HepG2 (cell line): Measurements from ENCODE around the gene FOXN3. TPM values are rescaled to one million over a fixed set of nuclear protein-coding genes. Genes with fewer than 3 reads are reported as not detected.
A peak's percentile ranks its signal among the peaks of the same experiment; 100 is the strongest.

Source experiments
- ATAC-seq: fragments of 200-7000 bp; cut with Tn5 transposase; 3 replicates; pipeline ENCODE4 v1.9.1; 2020; ENCODE audit warnings: mild to moderate bottlenecking, moderate library complexity
- BruUV-seq: library from RNA; stranded (reverse); fragments of 400-500 nt; replicated peaks from 2 replicates; lab custom pipeline; 2021; lab: Mats Ljungman, UMichigan
- CTCF ChIA-PET: fragments of 300-600 bp; formaldehyde crosslinking; extraction: SDS; loops from one replicate; lab custom pipeline; 2021; ENCODE audit warnings: low total read pairs, inconsistent platforms, low intra/inter-chr PET ratio; lab: Yijun Ruan, JAX
- POLR2A ChIA-PET: fragments of 350-600 bp; sonication (Branson Sonifier 250); formaldehyde crosslinking; loops from one replicate; lab custom pipeline; 2020; ENCODE audit warnings: antibody characterized with exemption, inconsistent platforms; lab: Yijun Ruan, JAX
- DNase-seq: peaks from one replicate; pipeline ENCODE4 v3.0.0-alpha.2; 2015; ENCODE audit warnings: low spot score
- FAIRE-seq: peaks from 3 replicates; lab custom pipeline; 2011; peaks lifted over from hg19 to GRCh38; lab: Jason Lieb, UNC
- H2AFZ ChIP-seq: one replicate; pipeline ENCODE4 v1.6.1; 2011; ENCODE audit warnings: low read length, inconsistent platforms
- H3K27ac ChIP-seq: fragments of 300-600 bp; 3 replicates; pipeline ENCODE4 v1.8.0; 2011; ENCODE audit warnings: mixed run types, mild to moderate bottlenecking, mixed read lengths, low read length, inconsistent platforms; ENCODE audit not compliant: insufficient read depth; ENCODE audit errors: extremely low read length
- H3K27me3 ChIP-seq, 2 experiments: fragments of 200-600 bp in 1 of 2; 2 replicates in 1 of 2; 3 replicates in 1 of 2; pipeline versions ENCODE4 v1.6.0 to v1.8.0; 2011; ENCODE audit warnings: low read length in 2 of 2, mild to moderate bottlenecking in 2 of 2, moderate library complexity in 2 of 2, inconsistent platforms in 1 of 2; ENCODE audit not compliant: insufficient read depth in 2 of 2, control insufficient read depth in 1 of 2
- H3K36me3 ChIP-seq, 2 experiments: fragments of 200-600 bp in 1 of 2; replicated peaks in 1 of 2; 2 replicates in 1 of 2; 3 replicates in 1 of 2; pipeline versions ENCODE4 v1.5.1 to v1.8.0; 2011; ENCODE audit warnings: low read length in 2 of 2, inconsistent platforms in 1 of 2; ENCODE audit not compliant: insufficient read depth in 2 of 2, control insufficient read depth in 1 of 2
- H3K4me1 ChIP-seq: 2 replicates; pipeline ENCODE4 v1.5.1; 2012; ENCODE audit warnings: low read length, inconsistent platforms; ENCODE audit not compliant: insufficient read depth
- H3K4me2 ChIP-seq: 2 replicates; pipeline ENCODE4 v1.6.0; 2011; ENCODE audit warnings: low read depth, low read length, inconsistent platforms
- H3K4me3 ChIP-seq, 3 experiments: fragments of 200-600 bp in 1 of 3; sonication (generic), shearing (Covaris generic) in 1 of 3; replicated peaks in 1 of 3; 2 replicates each; pipeline ENCODE4 v1.5.1; 2011 to 2016; ENCODE audit warnings: low read length in 3 of 3, inconsistent platforms in 2 of 3, low read depth in 2 of 3, mild to moderate bottlenecking in 2 of 3, control low read depth in 1 of 3, mixed read lengths in 1 of 3; ENCODE audit not compliant: insufficient read depth in 1 of 3
- H3K79me2 ChIP-seq: one replicate; pipeline ENCODE4 v1.6.1; 2011; ENCODE audit warnings: low read length, inconsistent platforms; ENCODE audit not compliant: insufficient read depth
- H3K9ac ChIP-seq: 2 replicates; pipeline ENCODE4 v1.6.0; 2011; ENCODE audit warnings: mild to moderate bottlenecking, low read depth, low read length, inconsistent platforms; ENCODE audit not compliant: insufficient read depth
- H3K9me3 ChIP-seq: 2 replicates; pipeline ENCODE4 v1.5.1; 2012; ENCODE audit warnings: mild to moderate bottlenecking, low read length
- H4K20me1 ChIP-seq: 2 replicates; pipeline ENCODE4 v1.6.0; 2011; ENCODE audit warnings: inconsistent platforms, mild to moderate bottlenecking, low read length, moderate library complexity; ENCODE audit not compliant: insufficient read depth
- ASH2L ChIP-seq: fragments of 300-600, 200-600 bp; sonication (generic); IDR thresholded peaks from 2 replicates; pipeline ENCODE4 v1.7.0; 2017; ENCODE audit warnings: low read depth, mild to moderate bottlenecking, moderate library complexity, mixed read lengths, low read length; ENCODE audit not compliant: insufficient read length
- CHD4 ChIP-seq: fragments of 200-600 bp; sonication (generic); IDR thresholded peaks from 2 replicates; pipeline ENCODE4 v1.7.0; 2017; ENCODE audit warnings: mild to moderate bottlenecking, low read length, borderline replicate concordance
- JARID2 ChIP-seq: sonication (generic); formaldehyde crosslinking; IDR thresholded peaks from 2 replicates; pipeline ENCODE4 v1.8.1; 2023; ENCODE audit warnings: missing genetic modification reagents, inconsistent platforms; ENCODE audit not compliant: insufficient replicate concordance
- KLF11 ChIP-seq: IDR thresholded peaks from 2 replicates; pipeline ENCODE4 v1.6.1; 2016; ENCODE audit warnings: missing compliant biosample characterization
- MBD4 ChIP-seq: IDR thresholded peaks from 2 replicates; pipeline ENCODE4 v1.6.1; 2012; ENCODE audit warnings: low read length, inconsistent platforms, borderline replicate concordance
- ONECUT2 ChIP-seq: sonication (generic); formaldehyde crosslinking; IDR thresholded peaks from 2 replicates; pipeline ENCODE4 v1.4.0; 2020; ENCODE audit warnings: missing genetic modification reagents
- RNF2 ChIP-seq: fragments of 450-650 bp; conservative IDR thresholded peaks from 2 replicates; pipeline ENCODE4 v1.6.1; 2016; ENCODE audit warnings: low read depth
- SATB2 ChIP-seq: sonication (generic); formaldehyde crosslinking; IDR thresholded peaks from 2 replicates; pipeline ENCODE4 v1.5.0; 2020; ENCODE audit warnings: missing genetic modification reagents
- SCMH1 ChIP-seq: sonication (generic); formaldehyde crosslinking; IDR thresholded peaks from 2 replicates; pipeline ENCODE4 v1.9.0; 2021; ENCODE audit warnings: missing genetic modification reagents, mild to moderate bottlenecking, borderline replicate concordance
- ZFX ChIP-seq: sonication (generic); formaldehyde crosslinking; IDR thresholded peaks from 2 replicates; pipeline ENCODE4 v1.4.0; 2020; ENCODE audit warnings: mild to moderate bottlenecking, low read depth, missing genetic modification reagents, moderate library complexity
- ZNF224 ChIP-seq: sonication (generic); formaldehyde crosslinking; IDR thresholded peaks from 2 replicates; pipeline ENCODE4 v1.5.0; 2020; ENCODE audit warnings: mild to moderate bottlenecking, missing genetic modification reagents
- ZNF296 ChIP-seq: sonication (generic); formaldehyde crosslinking; conservative IDR thresholded peaks from 2 replicates; pipeline ENCODE4 v1.5.0; 2020; ENCODE audit warnings: mild to moderate bottlenecking, missing genetic modification reagents
- ZNF660 ChIP-seq: sonication (generic); formaldehyde crosslinking; IDR thresholded peaks from 2 replicates; pipeline ENCODE4 v1.5.1; 2020; ENCODE audit warnings: mild to moderate bottlenecking, low read depth, missing genetic modification reagents, borderline replicate concordance
- ZNF709 ChIP-seq: sonication (generic); formaldehyde crosslinking; IDR thresholded peaks from 2 replicates; pipeline ENCODE4 v1.5.0; 2020; ENCODE audit warnings: mild to moderate bottlenecking, missing genetic modification reagents
- ZNF720 ChIP-seq: sonication (generic); formaldehyde crosslinking; IDR thresholded peaks from 2 replicates; pipeline ENCODE4 v1.4.0; 2020; ENCODE audit warnings: missing genetic modification reagents
- WGBS: methylation state at CpG from one replicate; pipeline ENCODE4 v1.1.6; 2017; ENCODE audit warnings: low lambda C conversion rate; 5-methylcytosine and 5-hydroxymethylcytosine counted together
- in situ Hi-C: cut with HindIII; loops from 2 replicates; pipeline ENCODE4 v1.10.0; 2017; ENCODE audit warnings: low pct_unique_long_range_greater_than_20kb; ENCODE audit not compliant: extremely low pct_ligation_motif_present
- intact Hi-C: fragments of 100-400 bp; cut with micrococcal nuclease; formaldehyde crosslinking; loops from one replicate; pipeline ENCODE4 v1.10.0; 2022; ENCODE audit not compliant: unreplicated experiment
- polyA plus RNA-seq, 8 experiments: library from polyadenylated mRNA; depleted of rRNA in 3 of 8; stranded (reverse) in 7 of 8; unstranded in 1 of 8; fragments of >200 nt; fragmentation: Illumina TruSeq in 4 of 8; extraction: Trizol in 4 of 8; gene quantifications; 2 replicates each; pipeline versions ENCODE4 v1.2.1 to v1.2.3, GENCODE V29; 2011 to 2016; ENCODE audit warnings: low read depth in 4 of 8, missing spikeins in 1 of 8, mixed read lengths in 1 of 8; ENCODE audit not compliant: insufficient read depth in 1 of 8
- total RNA-seq, 5 experiments: library from RNA; depleted of rRNA; stranded (reverse); fragments of >200 nt; fragmentation: Illumina TruSeq; extraction: Trizol; gene quantifications; 2 replicates each; pipeline ENCODE4 v1.2.3, GENCODE V29; 2016; ENCODE audit warnings: low read depth in 1 of 5
- TF ChIP-seq, protein P1 (sequence below): sonication (generic); formaldehyde crosslinking; IDR thresholded peaks from 2 replicates; pipeline ENCODE4 v1.4.0; 2020; ENCODE audit warnings: mild to moderate bottlenecking, low read depth, missing genetic modification reagents
- TF ChIP-seq, protein P2 (sequence below): sonication (generic); formaldehyde crosslinking; IDR thresholded peaks from 2 replicates; pipeline ENCODE4 v1.5.1; 2020; ENCODE audit warnings: mild to moderate bottlenecking, missing genetic modification reagents, borderline replicate concordance

FOXN3 gene
- total and polyA plus RNA-seq, 2 of the 13 experiments (the other 11 are each of a cell fraction or from before 2014, with no cell fraction given) = 32.4 to 70.2 TPM

DNA sequence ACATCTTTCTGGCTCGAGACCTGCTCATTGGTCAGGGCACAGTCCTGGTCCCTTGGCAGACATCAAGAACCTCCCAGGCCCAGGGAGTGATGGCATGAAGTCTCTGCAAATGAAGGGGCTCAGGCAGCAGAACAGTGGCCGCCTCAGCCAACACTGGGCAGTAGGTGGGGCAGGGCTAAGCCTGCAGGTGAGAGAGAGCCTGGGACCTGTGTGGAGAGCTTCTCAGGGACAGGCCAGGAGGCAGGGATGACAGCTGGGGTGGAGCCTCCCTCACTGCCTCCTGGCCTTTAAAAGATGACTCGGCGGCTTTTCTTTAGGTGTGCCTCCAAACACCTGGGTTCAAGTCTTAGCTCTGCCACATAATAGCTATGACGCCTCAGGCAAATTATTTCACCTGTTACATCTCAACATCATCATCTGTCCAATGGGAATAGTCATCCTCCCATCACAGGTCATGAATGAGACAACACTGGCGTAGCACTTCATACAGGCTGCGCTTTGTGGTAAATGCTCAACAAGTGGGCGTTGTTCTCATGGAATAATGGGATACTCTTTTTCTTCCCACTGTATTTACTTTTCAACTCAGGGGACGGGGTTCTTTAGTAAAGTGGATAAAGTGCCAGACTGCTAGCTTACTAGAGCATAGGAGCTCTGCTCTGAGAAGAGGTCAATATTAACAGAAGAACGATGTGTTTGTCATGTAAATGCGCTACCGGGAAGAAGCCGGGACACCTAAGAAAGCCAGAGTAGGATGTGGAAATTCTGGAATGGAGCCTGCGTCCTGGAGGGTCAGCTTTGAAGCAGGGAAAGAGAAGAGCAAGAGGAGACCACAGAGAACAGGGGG lies 277.4 kb downstream of the FOXN3 start (continued):
- TF ChIP-seq, protein P1, sequence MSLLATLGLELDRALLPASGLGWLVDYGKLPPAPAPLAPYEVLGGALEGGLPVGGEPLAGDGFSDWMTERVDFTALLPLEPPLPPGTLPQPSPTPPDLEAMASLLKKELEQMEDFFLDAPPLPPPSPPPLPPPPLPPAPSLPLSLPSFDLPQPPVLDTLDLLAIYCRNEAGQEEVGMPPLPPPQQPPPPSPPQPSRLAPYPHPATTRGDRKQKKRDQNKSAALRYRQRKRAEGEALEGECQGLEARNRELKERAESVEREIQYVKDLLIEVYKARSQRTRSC = no peak
- no peak for TF ChIP-seq ONECUT2 (CRISPR knock-in tag)
- no peak for TF ChIP-seq SCMH1 (CRISPR knock-in tag)
- TF ChIP-seq ZNF660 (CRISPR knock-in tag) = no peak
- TF ChIP-seq KLF11 = no peak
- no peak for TF ChIP-seq RNF2
- TF ChIP-seq ASH2L = peak; percentile 19
- TF ChIP-seq ZNF224 (CRISPR knock-in tag) = no peak
- TF ChIP-seq MBD4 = no peak
- no peak for TF ChIP-seq ZFX (CRISPR knock-in tag)
- no peak for TF ChIP-seq ZNF709 (CRISPR knock-in tag)
- no peak for TF ChIP-seq ZNF720 (CRISPR knock-in tag)

DNA sequence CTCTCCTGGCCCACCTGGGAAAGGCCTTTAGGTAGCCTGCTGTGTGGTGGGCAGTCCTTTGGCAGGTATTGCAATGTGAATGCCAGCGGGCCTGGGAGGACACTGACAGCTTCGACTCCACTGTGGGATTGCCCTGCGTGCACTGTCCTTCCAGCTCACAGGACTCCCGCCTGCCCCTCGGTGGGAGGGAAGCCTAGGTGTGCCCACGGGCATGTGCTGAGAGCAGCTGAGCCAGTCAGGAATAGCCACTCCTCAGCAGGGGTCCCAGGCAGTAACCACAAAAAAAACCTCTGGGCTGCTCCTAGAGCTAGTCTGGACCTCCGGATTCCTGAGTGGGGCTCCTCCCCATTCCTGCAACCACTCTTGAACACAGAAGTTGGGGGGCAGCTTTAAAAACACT lies 278.2 kb downstream of the FOXN3 start:
- Histone ChIP-seq H3K36me3 (no peaks in the 10 kb centered on the region), H3K9ac (no peak overlapping the region), H3K4me3 (no peak overlapping the region), H3K27me3 (no peaks in the 10 kb centered on the region; a peak in 2 of 5 replicates), H3K27ac (no peak overlapping the region), H4K20me1 (no peaks in the 10 kb centered on the region), H3K4me2 (no peak overlapping the region), H3K4me1 (peaks cover 45% of the 10 kb centered on the region), H3K79me2 (no peaks in the 10 kb centered on the region), H3K9me3 (peaks cover 9% of the 10 kb centered on the region), H2AFZ (no peak overlapping the region)
- FAIRE-seq (no peak), DNase-seq (no peak), ATAC-seq (peak; percentile 12)
- WGBS = 76% methylated on average over 5 of the region's 7 CpGs
- POLR2A ChIA-PET = no interaction called here
- in situ Hi-C loops (no loop called here), intact Hi-C loops (no loop called here)
- CTCF ChIA-PET = no interaction called here
- no TSS peak for BruUV-seq
- TF ChIP-seq, protein P2, sequence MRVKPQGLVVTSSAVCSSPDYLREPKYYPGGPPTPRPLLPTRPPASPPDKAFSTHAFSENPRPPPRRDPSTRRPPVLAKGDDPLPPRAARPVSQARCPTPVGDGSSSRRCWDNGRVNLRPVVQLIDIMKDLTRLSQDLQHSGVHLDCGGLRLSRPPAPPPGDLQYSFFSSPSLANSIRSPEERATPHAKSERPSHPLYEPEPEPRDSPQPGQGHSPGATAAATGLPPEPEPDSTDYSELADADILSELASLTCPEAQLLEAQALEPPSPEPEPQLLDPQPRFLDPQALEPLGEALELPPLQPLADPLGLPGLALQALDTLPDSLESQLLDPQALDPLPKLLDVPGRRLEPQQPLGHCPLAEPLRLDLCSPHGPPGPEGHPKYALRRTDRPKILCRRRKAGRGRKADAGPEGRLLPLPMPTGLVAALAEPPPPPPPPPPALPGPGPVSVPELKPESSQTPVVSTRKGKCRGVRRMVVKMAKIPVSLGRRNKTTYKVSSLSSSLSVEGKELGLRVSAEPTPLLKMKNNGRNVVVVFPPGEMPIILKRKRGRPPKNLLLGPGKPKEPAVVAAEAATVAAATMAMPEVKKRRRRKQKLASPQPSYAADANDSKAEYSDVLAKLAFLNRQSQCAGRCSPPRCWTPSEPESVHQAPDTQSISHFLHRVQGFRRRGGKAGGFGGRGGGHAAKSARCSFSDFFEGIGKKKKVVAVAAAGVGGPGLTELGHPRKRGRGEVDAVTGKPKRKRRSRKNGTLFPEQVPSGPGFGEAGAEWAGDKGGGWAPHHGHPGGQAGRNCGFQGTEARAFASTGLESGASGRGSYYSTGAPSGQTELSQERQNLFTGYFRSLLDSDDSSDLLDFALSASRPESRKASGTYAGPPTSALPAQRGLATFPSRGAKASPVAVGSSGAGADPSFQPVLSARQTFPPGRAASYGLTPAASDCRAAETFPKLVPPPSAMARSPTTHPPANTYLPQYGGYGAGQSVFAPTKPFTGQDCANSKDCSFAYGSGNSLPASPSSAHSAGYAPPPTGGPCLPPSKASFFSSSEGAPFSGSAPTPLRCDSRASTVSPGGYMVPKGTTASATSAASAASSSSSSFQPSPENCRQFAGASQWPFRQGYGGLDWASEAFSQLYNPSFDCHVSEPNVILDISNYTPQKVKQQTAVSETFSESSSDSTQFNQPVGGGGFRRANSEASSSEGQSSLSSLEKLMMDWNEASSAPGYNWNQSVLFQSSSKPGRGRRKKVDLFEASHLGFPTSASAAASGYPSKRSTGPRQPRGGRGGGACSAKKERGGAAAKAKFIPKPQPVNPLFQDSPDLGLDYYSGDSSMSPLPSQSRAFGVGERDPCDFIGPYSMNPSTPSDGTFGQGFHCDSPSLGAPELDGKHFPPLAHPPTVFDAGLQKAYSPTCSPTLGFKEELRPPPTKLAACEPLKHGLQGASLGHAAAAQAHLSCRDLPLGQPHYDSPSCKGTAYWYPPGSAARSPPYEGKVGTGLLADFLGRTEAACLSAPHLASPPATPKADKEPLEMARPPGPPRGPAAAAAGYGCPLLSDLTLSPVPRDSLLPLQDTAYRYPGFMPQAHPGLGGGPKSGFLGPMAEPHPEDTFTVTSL (CRISPR knock-in tag) = no peak
- no peak for TF ChIP-seq CHD4
- no peak for TF ChIP-seq SATB2 (CRISPR knock-in tag)
- TF ChIP-seq ZNF296 = no peak
- no peak for TF ChIP-seq JARID2
